ENCODE measurements around the gene QKI. TPM values are rescaled to one million over a fixed set of nuclear protein-coding genes. Genes with fewer than 3 reads are reported as not detected.

Gene QKI
- total RNA-seq, 1 experiment from 2014 or later: 134 TPM

DNA sequence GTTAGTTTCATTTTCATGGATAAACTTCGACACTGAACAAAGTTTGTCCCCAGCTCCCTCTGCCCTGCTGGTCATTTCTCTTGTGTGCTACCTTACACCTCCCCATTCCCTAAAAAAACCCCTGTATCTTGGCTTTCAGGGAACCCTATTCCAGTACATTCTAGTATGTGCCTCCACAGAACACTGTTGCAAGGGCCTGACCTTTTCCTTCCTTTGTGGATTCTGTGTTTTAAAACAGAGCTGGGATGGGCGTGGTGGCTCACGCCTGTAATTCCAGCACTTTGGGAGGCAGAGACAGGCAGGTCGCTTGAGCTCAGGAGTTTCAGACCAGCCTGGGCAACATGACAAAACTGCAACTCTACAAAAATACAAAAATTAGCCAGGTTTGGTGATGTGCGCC lies 20.6 kb upstream of the QKI start:
- Histone ChIP-seq H3K4me3 (ENCODE audit: low read depth, low read length) (no peak overlapping the region), H3K27me3 (replicated peaks; ENCODE audit: control insufficient read depth, insufficient read depth, low read length) (no peaks in the 10 kb centered on the region), H3K36me3 (ENCODE audit: control insufficient read depth, insufficient read depth, low read length) (no peaks in the 10 kb centered on the region), H3K4me1 (no peaks in the 10 kb centered on the region), H3K9me3 (no peaks in the 10 kb centered on the region)
- no peak overlapping the region for H3K4me3 Mint-ChIP-seq (ENCODE audit: unreplicated experiment)
- H3K4me1 Mint-ChIP-seq (ENCODE audit: low read depth, unreplicated experiment): no peaks in the 10 kb centered on the region
- no peak overlapping the region for H3K27ac Mint-ChIP-seq (ENCODE audit: unreplicated experiment)
- TF ChIP-seq, protein P1, sequence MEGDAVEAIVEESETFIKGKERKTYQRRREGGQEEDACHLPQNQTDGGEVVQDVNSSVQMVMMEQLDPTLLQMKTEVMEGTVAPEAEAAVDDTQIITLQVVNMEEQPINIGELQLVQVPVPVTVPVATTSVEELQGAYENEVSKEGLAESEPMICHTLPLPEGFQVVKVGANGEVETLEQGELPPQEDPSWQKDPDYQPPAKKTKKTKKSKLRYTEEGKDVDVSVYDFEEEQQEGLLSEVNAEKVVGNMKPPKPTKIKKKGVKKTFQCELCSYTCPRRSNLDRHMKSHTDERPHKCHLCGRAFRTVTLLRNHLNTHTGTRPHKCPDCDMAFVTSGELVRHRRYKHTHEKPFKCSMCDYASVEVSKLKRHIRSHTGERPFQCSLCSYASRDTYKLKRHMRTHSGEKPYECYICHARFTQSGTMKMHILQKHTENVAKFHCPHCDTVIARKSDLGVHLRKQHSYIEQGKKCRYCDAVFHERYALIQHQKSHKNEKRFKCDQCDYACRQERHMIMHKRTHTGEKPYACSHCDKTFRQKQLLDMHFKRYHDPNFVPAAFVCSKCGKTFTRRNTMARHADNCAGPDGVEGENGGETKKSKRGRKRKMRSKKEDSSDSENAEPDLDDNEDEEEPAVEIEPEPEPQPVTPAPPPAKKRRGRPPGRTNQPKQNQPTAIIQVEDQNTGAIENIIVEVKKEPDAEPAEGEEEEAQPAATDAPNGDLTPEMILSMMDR (IDR thresholded peaks at IDR 0.05; ENCODE audit: insufficient read depth in 1 of 2, low read depth in 1 of 2, low read length in 1 of 2, severe bottlenecking in 1 of 2, unreplicated experiment in 1 of 2): no peak
- H3K27me3 Mint-ChIP-seq (ENCODE audit: insufficient read depth, unreplicated experiment): no peaks in the 10 kb centered on the region
- ChIA-PET CTCF (no interaction called here), POLR2A (no interaction called here)
- no peaks in the 10 kb centered on the region for H3K36me3 Mint-ChIP-seq (ENCODE audit: insufficient read depth, unreplicated experiment)
- intact Hi-C loops (cut with micrococcal nuclease; ENCODE audit: unreplicated experiment): no loop called here
- DNase-seq: no peak
- H3K9me3 Mint-ChIP-seq (ENCODE audit: unreplicated experiment): no peaks in the 10 kb centered on the region
- BruUV-seq (replicated peaks): no TSS peak

DNA sequence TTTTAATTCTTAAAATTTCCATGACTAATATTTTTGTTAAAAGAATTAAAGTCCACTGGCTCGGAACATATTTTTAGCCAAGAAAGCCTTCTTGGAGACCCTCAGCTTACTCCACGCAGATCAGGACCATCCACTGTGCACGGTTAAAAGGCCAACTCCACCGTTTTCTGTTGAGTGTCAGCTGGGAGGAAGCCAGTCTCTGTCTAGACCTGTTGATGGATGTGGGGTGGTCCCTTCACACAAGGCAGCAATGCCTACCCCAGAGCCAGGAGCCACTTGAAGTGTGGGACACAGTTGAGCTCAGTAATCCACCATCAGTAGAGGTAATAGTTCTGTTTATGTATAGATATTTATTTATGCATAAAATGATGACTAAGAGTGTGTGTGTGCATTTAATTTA lies 19.9 kb upstream of the QKI start:
- BruUV-seq (replicated peaks): no TSS peak

DNA sequence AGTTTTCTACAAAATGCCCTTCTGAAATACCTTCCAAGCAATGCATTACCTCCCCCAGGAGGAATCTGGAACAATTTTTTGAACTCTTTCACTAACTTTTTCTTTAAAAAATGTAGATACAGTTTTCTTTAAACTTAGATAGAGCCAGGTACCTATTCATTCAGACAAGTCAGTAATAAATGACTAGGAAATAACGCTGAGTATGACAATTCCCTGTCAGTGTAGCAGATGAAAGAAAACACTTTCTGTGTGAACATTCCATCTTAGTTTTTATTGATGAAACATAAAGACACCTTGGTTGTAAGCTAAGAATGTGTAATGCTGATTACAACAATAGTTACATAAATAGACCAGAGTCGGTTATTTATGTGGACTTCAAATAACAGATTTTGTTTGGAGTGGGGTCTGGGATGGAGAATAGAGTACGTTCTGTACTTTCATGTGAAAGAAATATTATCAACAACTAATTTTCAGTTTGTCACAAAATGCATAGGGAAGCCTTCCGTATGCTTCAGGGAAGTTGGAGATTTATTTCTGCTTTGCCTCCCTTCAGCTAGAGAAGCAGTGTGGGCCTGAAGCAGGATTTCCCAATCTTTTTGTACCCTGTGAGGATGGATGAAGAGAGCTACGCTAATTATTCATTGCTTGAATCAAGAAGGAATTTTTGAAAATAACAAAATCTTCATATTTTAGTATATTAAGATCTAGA lies 19.2 kb upstream of the QKI start:
- ChIA-PET CTCF (no interaction called here), POLR2A (no interaction called here)
- H3K36me3 ChIP-seq (ENCODE audit: control insufficient read depth, insufficient read depth, low read length): no peaks in the 10 kb centered on the region
- intact Hi-C loops (cut with micrococcal nuclease; ENCODE audit: unreplicated experiment): no loop called here
- Mint-ChIP-seq H3K4me3 (ENCODE audit: unreplicated experiment) (no peak overlapping the region), H3K27ac (ENCODE audit: unreplicated experiment) (no peak overlapping the region), H3K27me3 (ENCODE audit: insufficient read depth, unreplicated experiment) (no peaks in the 10 kb centered on the region), H3K4me1 (ENCODE audit: low read depth, unreplicated experiment) (no peaks in the 10 kb centered on the region), H3K36me3 (ENCODE audit: insufficient read depth, unreplicated experiment) (no peaks in the 10 kb centered on the region), H3K9me3 (ENCODE audit: unreplicated experiment) (no peaks in the 10 kb centered on the region)
- TF ChIP-seq, protein P1 (IDR thresholded peaks at IDR 0.05; ENCODE audit: insufficient read depth in 1 of 2, low read depth in 1 of 2, low read length in 1 of 2, severe bottlenecking in 1 of 2, unreplicated experiment in 1 of 2): no peak
- H3K4me3 ChIP-seq (ENCODE audit: low read depth, low read length): no peak overlapping the region
- H3K27me3 ChIP-seq (replicated peaks; ENCODE audit: control insufficient read depth, insufficient read depth, low read length): no peaks in the 10 kb centered on the region
- no TSS peak for BruUV-seq (replicated peaks)
- no peaks in the 10 kb centered on the region for H3K4me1 ChIP-seq
- DNase-seq: no peak
- H3K9me3 ChIP-seq: no peaks in the 10 kb centered on the region

More for the DNA sequence above, 19.9 kb upstream of the QKI start:
- no peaks in the 10 kb centered on the region for H3K4me1 ChIP-seq
- intact Hi-C loops (cut with micrococcal nuclease; ENCODE audit: unreplicated experiment): no loop called here
- Mint-ChIP-seq H3K9me3 (ENCODE audit: unreplicated experiment) (no peaks in the 10 kb centered on the region), H3K4me1 (ENCODE audit: low read depth, unreplicated experiment) (no peaks in the 10 kb centered on the region), H3K4me3 (ENCODE audit: unreplicated experiment) (no peak overlapping the region), H3K27ac (ENCODE audit: unreplicated experiment) (no peak overlapping the region), H3K36me3 (ENCODE audit: insufficient read depth, unreplicated experiment) (no peaks in the 10 kb centered on the region), H3K27me3 (ENCODE audit: insufficient read depth, unreplicated experiment) (no peaks in the 10 kb centered on the region)
- no peaks in the 10 kb centered on the region for H3K36me3 ChIP-seq (ENCODE audit: control insufficient read depth, insufficient read depth, low read length)
- H3K4me3 ChIP-seq (ENCODE audit: low read depth, low read length): no peak overlapping the region
- DNase-seq: no peak
- TF ChIP-seq, protein P1 (IDR thresholded peaks at IDR 0.05; ENCODE audit: insufficient read depth in 1 of 2, low read depth in 1 of 2, low read length in 1 of 2, severe bottlenecking in 1 of 2, unreplicated experiment in 1 of 2): no peak
- ChIA-PET CTCF (no interaction called here), POLR2A (no interaction called here)
- H3K27me3 ChIP-seq (replicated peaks; ENCODE audit: control insufficient read depth, insufficient read depth, low read length): no peaks in the 10 kb centered on the region
- no peaks in the 10 kb centered on the region for H3K9me3 ChIP-seq

Data from Caco-2 (cell line).